ENCODE results near the gene PARS2.
"Not testable (repeated sequence)": the region's sequence is repeated elsewhere in the genome, so short reads cannot be mapped to it uniquely, and the experiment has no call there.

PARS2 gene

GRCh38 chr1:54798769-54799641, 34.7 kb upstream of the PARS2 start:
- no peak for DNase-seq

DNA sequence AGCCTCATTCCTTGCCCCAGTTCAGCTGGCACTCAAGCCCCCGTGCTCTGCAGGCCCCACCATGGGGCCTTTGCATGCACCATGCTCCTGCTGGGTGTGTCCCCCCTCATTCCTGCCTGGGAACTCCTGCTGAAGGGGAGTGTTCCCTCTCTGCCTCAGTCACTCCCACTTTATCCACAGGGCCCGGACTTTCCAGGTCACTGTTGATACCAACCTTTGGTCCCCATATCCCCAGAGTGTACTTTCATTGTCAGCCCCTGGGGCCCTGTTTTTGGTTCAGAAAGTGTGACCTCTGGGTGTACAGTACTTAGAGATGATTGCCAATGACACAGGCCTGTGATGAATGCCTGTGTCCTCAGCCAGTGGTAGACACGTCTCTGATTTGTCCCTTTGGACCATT, 33.9 kb upstream of the PARS2 start:
- DNase-seq: no peak

GRCh38 chr1:54796902-54797301, 32.6 kb upstream of the PARS2 start:
- no peak for DNase-seq

- no peak for DNase-seq
These were observed 31.6 kb upstream of the PARS2 start for GRCh38 chr1:54795841-54796468.

DNA sequence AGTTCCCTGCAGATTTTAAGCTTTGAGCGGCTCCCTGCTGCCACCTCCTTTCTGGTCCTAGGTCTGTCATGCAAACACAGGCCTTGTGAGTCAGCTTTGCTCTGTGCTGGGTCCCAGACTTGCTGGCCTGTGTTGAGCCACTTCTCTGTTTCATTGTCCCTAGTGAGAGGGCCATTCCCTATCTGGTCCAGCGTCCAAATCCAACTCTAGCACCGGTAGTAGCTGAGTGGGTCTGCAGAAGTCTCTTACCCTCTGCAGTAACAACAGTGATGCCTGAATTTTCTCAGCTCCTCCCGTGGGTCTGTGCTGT, 31.0 kb upstream of the PARS2 start:
- DNase-seq: no peak

DNA sequence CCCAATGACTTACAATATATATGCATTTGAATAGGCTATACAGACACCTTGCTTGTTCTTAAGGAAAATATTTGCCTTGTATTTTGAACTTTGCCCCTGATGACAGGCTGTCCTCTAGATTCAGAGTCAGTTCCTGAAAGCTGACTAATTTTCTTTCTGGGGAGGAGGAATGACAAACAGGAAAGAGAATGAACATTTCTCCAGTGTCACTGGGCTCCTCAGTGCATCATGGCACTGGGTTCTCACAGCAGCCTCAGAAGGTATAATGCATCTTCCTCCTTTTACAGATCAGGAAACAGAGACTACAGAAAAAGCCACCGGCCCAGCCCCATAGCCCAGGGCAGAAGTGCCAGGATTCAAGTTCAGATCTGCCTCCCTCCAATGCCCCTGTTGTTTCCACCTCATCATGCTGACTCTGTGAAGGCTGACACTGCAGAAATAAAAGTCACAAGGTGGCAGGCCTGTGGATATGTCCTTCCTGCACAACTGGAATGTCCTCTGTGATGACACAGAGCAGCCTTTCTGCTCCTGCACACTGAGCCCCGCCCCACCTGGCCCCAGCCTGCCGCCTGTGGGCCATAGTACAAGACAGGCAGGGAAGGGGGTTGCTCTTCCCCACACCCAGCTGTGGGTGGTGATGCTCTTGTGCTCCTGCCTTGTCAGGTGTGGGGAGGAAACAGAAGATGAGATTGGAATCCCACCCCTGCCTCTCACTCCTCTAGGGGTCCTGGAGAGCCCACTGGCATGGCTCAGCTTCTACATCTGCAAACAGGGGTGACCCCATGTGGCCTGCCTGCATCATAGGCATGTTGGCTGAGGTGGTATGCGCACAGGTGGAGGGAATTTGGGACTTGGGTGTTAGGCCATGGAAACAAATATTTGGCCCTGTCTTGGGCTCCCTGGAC, 30.4 kb upstream of the PARS2 start:
- no peak for DNase-seq

GRCh38 chr1:54792686-54793282, 28.5 kb upstream of the PARS2 start:
- no peak for DNase-seq

DNA sequence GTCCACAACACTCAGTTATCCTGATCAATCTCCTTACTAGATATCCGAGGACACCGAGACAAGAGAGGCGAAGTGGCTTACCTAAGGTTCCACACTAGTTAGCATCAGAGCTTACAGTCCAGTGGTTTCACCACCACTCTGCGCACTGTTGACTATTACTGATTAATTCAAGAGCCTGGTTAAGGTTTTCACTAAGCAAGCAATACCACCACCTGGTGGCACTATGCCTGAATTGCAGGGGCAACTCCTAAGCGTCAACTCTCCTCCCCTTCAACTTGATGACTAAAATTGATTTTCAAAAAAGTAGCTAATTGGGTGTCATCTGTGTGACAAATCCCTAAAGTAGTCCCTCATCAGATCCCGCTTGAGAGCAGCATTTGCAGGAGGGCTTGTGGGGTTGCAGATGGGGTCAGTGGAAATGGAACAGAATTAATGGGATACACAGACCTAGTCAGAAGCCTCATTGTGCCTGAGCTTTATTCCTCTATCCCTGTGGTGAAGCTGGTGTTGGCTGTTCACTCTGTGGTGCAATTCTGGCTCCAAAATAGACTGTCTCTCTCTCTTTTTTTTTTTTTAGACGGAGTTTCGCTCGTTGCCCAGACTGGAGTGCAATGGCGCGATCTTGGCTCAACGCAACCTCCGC, 27.7 kb upstream of the PARS2 start:
- no peak for DNase-seq

GRCh38 chr1:54788459-54788858, 24.1 kb upstream of the PARS2 start:
- no peak for DNase-seq

- DNase-seq: no peak
These were observed 23.3 kb upstream of the PARS2 start for GRCh38 chr1:54787604-54788003.

DNA sequence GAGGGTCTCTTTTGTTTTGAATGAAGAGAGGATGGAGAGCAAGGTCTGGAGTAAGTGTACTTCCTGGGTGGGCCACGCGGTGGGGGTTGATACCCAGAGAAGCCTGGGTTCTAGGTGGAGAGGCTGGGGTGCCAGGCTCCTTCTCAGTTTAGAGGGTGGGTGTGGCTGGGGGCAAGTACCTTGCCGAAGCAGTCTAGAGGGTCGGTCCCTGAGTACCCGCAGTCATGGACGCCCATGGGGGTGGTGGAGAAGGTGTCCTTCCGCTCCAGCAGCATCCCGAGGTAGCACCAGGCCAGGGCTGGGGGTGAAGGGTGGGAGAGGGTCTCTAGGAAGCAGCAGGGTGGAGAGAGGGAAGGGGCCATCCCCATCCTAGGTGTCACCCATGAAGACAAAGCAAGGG, 22.5 kb upstream of the PARS2 start:
- DNase-seq: no peak

GRCh38 chr1:54784066-54784465, 19.7 kb upstream of the PARS2 start:
- DNase-seq: no peak

GRCh38 chr1:54782588-54782987, 18.3 kb upstream of the PARS2 start:
- no peak for DNase-seq

GRCh38 chr1:54782156-54782555, 17.8 kb upstream of the PARS2 start:
- DNase-seq: no peak

DNA sequence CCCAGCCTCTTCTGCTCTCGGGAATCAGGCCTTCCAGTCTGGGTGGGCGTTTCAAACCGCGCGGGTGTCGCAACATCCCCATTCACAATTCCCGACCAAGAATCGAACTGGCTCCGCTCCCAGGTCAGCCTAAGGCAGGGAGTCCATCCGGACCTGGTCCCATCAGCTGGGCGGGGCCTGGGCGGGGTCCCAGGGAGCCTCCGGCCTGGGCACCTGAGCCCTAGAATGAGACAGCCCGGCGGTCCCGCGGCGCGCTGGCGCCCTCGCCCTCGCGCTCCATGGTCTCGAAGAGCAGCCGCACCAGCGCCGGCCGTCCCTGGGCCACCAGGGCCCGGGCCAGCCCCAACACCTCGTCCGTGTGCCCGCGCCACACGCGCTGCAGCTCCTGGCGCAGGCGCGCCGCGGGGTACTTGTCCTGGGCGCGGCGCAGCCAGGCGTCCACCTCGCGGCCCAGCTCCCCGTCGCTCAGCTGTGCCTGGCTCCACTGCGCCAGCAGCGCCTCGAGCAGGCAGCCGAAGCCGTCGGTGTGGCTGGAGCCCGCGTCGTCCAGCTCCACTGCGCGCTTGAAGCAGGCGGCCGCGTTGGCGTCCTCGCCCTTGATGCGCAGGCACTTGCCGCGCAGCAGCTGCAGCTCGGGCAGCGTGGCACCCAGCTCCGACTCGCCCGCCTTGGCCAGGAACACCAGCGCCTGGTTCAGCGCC, 16.9 kb upstream of the PARS2 start:
- DNase-seq: no peak

GRCh38 chr1:54777431-54777830, 13.1 kb upstream of the PARS2 start:
- DNase-seq: no peak

DNA sequence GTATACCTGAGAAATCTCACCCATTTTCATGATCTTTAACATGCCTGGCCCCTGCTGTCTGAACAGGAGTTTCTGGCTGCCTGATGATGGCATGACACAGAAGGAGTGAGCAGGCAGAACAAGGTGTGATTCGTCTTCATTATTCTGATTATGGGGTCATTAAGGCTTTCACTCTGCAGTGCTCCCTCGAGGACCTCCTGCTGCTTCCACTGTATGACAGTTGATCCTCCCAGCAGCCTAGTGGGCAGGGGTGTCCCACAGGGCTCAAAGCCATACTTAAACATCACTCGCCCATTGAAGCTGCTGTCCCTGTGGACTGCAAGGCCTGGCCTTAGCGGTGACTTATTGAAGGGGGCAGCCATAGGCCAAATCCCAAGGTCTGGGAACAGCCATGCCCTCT, 12.7 kb upstream of the PARS2 start:
- no peak for DNase-seq

- DNase-seq: not testable (repeated sequence)
These were observed 11.8 kb upstream of the PARS2 start for GRCh38 chr1:54775828-54776721.

GRCh38 chr1:54774820-54775498, 10.6 kb upstream of the PARS2 start:
- peak; percentile 9 for DNase-seq

GRCh38 chr1:54772951-54773350, 8.6 kb upstream of the PARS2 start:
- DNase-seq: no peak
